ENCODE measurements around the gene CRISPLD2.

Gene CRISPLD2

DNA sequence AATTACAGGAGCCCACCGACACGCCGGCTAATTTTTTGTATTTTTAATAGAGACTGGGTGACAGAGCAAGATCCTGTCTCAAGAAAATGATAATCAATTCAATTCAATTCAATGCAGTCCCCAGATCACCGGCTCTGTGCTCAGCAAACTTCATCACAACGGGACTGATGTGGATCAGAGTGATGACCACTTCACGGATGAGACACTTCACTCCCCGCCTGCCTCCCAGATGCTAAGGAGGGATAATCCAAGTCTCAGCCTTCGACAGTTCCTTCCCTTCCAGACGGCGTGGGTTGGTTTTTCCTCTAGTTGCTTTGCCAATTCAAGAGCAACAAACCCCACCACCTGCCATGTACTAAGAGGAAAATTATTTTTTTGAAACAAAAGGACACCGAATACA lies 97.7 kb downstream of the CRISPLD2 start:
- no peaks in the 10 kb centered on the region for H3K36me3 ChIP-seq (ENCODE audit: control insufficient read depth in 1 of 2, insufficient read depth in 2 of 2, low read length in 2 of 2)
- no peak overlapping the region for H3K9ac ChIP-seq (ENCODE audit: low read depth in 1 of 2, low read length in 2 of 2)
- no peak overlapping the region for H3K4me3 ChIP-seq (ENCODE audit: low read depth in 1 of 2, low read length in 2 of 2)
- H3K4me1 ChIP-seq (ENCODE audit: control insufficient read depth in 1 of 2, insufficient read depth in 2 of 2, low read length in 2 of 2) = peaks cover 0 to 3% of the 10 kb centered on the region in 2 donors
- no peak overlapping the region for H3K27ac ChIP-seq (ENCODE audit: low read depth, low read length)
- no peaks in the 10 kb centered on the region for H3K27me3 ChIP-seq (ENCODE audit: control insufficient read depth in 1 of 2, insufficient read depth in 2 of 2, low read length in 2 of 2)
- no peaks in the 10 kb centered on the region for H3K9me3 ChIP-seq (ENCODE audit: control insufficient read depth in 1 of 2, low read length in 2 of 2)

DNA sequence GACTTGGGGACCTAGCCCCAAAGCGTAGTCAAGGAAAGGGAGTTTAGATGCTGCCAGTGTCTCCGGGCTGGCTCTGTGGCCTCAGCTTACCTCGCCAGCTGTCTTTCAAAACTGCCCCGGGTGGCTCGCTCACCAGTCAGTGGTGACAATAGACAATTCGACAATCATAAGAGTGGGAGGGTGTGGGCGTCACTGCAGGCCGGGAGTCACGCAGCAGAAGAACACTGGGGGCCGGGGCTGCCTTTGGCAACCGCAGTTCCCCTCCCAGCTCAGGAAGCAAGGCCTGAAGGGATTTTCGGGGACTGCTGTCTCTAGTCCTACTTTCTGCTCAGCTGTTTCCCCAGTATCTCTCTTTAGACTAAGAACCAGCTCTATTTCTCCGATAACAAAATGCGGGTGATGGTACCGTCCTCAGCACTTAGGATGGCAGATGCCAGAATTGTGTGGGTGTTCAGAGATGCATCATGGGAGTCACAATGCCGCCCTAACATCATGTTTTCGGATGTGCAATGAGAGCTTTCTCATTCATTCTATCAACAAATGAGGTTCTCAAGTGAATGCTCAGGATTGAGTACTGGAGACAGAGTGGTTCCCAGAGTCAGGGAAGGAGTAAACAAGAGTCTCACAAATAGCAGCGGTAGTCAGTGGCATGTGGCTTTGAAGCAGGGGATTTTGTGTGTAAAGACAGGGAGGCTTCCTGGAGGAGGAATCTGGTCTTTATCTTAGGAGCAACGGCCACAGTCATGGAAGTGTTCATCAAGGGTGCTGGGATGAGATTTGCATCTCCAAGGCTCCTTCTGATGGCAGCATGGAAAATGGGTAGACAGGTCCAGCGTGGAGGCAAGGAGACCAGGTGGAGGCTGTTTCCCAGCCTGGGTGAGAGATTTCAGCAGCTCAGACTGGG lies 98.5 kb downstream of the CRISPLD2 start:
- Histone ChIP-seq H3K36me3 (ENCODE audit: control insufficient read depth in 1 of 2, insufficient read depth in 2 of 2, low read length in 2 of 2) (no peaks in the 10 kb centered on the region), H3K4me1 (ENCODE audit: control insufficient read depth in 1 of 2, insufficient read depth in 2 of 2, low read length in 2 of 2) (peaks cover 0 to 3% of the 10 kb centered on the region in 2 donors), H3K27ac (ENCODE audit: low read depth, low read length) (no peak overlapping the region), H3K27me3 (ENCODE audit: control insufficient read depth in 1 of 2, insufficient read depth in 2 of 2, low read length in 2 of 2) (no peaks in the 10 kb centered on the region), H3K9me3 (ENCODE audit: control insufficient read depth in 1 of 2, low read length in 2 of 2) (no peaks in the 10 kb centered on the region), H3K4me3 (ENCODE audit: low read depth in 1 of 2, low read length in 2 of 2) (no peak overlapping the region), H3K9ac (ENCODE audit: low read depth in 1 of 2, low read length in 2 of 2) (no peak overlapping the region)

GRCh38 chr16:84919269-84919668 lies 99.5 kb downstream of the CRISPLD2 start:
- Histone ChIP-seq H3K27ac (ENCODE audit: low read depth, low read length) (no peak overlapping the region), H3K27me3 (ENCODE audit: control insufficient read depth in 1 of 2, insufficient read depth in 2 of 2, low read length in 2 of 2) (no peaks in the 10 kb centered on the region), H3K9me3 (ENCODE audit: control insufficient read depth in 1 of 2, low read length in 2 of 2) (no peaks in the 10 kb centered on the region), H3K4me1 (ENCODE audit: control insufficient read depth in 1 of 2, insufficient read depth in 2 of 2, low read length in 2 of 2) (peaks cover under 1 to 1% of the 10 kb centered on the region in 2 donors), H3K36me3 (ENCODE audit: control insufficient read depth in 1 of 2, insufficient read depth in 2 of 2, low read length in 2 of 2) (no peaks in the 10 kb centered on the region), H3K9ac (ENCODE audit: low read depth in 1 of 2, low read length in 2 of 2) (no peak overlapping the region), H3K4me3 (ENCODE audit: low read depth in 1 of 2, low read length in 2 of 2) (no peak overlapping the region)

DNA sequence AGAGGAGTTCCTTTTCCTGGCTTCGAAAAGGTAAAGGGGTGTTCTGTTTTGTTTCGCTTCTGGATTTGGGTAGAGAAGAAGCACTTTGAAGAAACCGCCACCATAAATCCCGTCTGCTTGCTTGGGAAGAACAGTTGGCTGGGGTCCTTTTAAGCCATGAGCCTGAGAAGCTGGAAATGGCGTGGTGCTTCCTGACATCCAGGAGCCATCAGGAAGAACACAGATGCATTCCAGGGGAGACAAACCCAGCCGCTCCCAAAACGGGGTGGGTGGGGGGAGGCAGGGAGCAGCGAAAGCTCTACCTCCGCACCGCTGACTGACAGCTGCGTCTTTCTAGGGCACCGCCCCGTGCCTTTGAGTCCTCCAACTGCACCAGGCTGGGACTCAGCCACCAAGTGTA lies 99.9 kb downstream of the CRISPLD2 start:
- H3K9me3 ChIP-seq (ENCODE audit: control insufficient read depth in 1 of 2, low read length in 2 of 2) = no peaks in the 10 kb centered on the region
- no peak overlapping the region for H3K27ac ChIP-seq (ENCODE audit: low read depth, low read length)
- peaks cover 4 to 6% of the 10 kb centered on the region in 2 donors for H3K4me1 ChIP-seq (ENCODE audit: control insufficient read depth in 1 of 2, insufficient read depth in 2 of 2, low read length in 2 of 2)

DNA sequence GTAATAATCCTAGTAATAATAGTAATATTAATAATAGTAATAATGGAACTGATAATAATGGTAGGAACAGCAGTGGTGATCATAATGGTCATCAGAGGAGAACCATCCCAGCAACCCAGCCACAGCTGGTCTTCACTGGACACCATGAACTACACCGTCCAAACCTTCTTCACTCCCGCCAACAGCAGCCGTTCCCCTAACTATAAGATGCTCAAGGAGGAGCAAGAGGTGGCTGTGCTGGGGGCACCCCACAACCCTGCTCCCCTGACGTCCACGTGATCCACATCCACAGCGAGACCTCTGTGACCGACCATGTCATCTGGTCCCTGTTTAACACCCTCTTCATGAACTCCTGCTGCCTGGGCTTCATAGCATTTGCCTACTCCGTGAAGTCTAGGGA lies 100.5 kb downstream of the CRISPLD2 start:
- Histone ChIP-seq H3K4me1 (ENCODE audit: control insufficient read depth in 1 of 2, insufficient read depth in 2 of 2, low read length in 2 of 2) (peaks cover 9 to 12% of the 10 kb centered on the region in 2 donors), H3K4me3 (ENCODE audit: low read depth in 1 of 2, low read length in 2 of 2) (no peak overlapping the region), H3K27ac (ENCODE audit: low read depth, low read length) (no peak overlapping the region), H3K9me3 (ENCODE audit: control insufficient read depth in 1 of 2, low read length in 2 of 2) (no peaks in the 10 kb centered on the region), H3K36me3 (ENCODE audit: control insufficient read depth in 1 of 2, insufficient read depth in 2 of 2, low read length in 2 of 2) (no peaks in the 10 kb centered on the region), H3K9ac (ENCODE audit: low read depth in 1 of 2, low read length in 2 of 2) (no peak overlapping the region), H3K27me3 (ENCODE audit: control insufficient read depth in 1 of 2, insufficient read depth in 2 of 2, low read length in 2 of 2) (no peaks in the 10 kb centered on the region)

More for the DNA sequence above, 99.9 kb downstream of the CRISPLD2 start:
- Histone ChIP-seq H3K9ac (ENCODE audit: low read depth in 1 of 2, low read length in 2 of 2) (no peak overlapping the region), H3K36me3 (ENCODE audit: control insufficient read depth in 1 of 2, insufficient read depth in 2 of 2, low read length in 2 of 2) (no peaks in the 10 kb centered on the region), H3K27me3 (ENCODE audit: control insufficient read depth in 1 of 2, insufficient read depth in 2 of 2, low read length in 2 of 2) (no peaks in the 10 kb centered on the region), H3K4me3 (ENCODE audit: low read depth in 1 of 2, low read length in 2 of 2) (no peak overlapping the region)

DNA sequence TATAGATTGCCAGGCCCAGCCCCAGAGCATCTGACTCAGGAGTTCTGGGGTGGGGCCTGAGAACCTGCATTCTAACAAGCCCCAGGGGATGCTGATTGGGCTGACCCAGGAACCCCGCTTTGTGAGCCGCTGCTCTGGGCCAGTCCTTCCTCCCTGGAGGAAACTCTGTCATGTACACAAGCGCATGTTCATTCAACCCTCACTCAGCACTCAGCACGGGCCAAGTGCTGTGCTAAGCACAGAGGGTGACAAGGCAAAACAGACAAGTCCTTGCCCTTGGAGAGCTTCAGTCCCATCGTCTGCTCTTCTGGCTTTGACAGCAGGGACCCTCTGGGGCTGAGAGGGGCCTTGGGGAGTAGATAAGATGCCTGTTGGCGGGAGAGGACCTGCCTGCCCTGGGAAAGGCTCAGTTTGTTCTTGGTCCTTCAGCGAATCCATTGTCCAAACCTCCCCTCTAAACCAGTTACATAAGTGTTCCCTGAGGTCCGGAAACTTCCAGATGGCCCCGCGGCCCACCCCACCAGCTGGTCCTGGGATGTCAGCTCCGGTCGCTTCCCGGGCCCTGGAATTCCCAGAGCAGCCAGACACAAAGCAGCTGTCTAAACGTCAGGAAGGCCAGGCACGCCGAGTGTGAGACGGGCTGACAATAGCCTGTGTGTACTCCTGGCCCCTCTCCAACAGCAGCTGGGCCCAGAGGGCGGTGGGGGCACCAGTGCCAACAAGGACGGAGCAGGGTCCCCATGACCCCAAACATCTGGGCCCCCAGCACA lies 102.8 kb downstream of the CRISPLD2 start:
- H3K9me3 ChIP-seq (ENCODE audit: control insufficient read depth in 1 of 2, low read length in 2 of 2) = no peaks in the 10 kb centered on the region
- H3K9ac ChIP-seq (ENCODE audit: low read depth in 1 of 2, low read length in 2 of 2) = no peak overlapping the region
- H3K27ac ChIP-seq (ENCODE audit: low read depth, low read length) = peak overlapping the region; percentile 63
- H3K4me3 ChIP-seq (ENCODE audit: low read depth in 1 of 2, low read length in 2 of 2) = no peak overlapping the region
- H3K4me1 ChIP-seq (ENCODE audit: control insufficient read depth in 1 of 2, insufficient read depth in 2 of 2, low read length in 2 of 2) = peaks cover 9 to 12% of the 10 kb centered on the region in 2 donors
- H3K36me3 ChIP-seq (ENCODE audit: control insufficient read depth in 1 of 2, insufficient read depth in 2 of 2, low read length in 2 of 2) = no peaks in the 10 kb centered on the region
- H3K27me3 ChIP-seq (ENCODE audit: control insufficient read depth in 1 of 2, insufficient read depth in 2 of 2, low read length in 2 of 2) = no peaks in the 10 kb centered on the region

GRCh38 chr16:84924331-84925091 lies 104.7 kb downstream of the CRISPLD2 start:
- Histone ChIP-seq H3K9me3 (ENCODE audit: control insufficient read depth in 1 of 2, low read length in 2 of 2) (no peaks in the 10 kb centered on the region), H3K27me3 (ENCODE audit: control insufficient read depth in 1 of 2, insufficient read depth in 2 of 2, low read length in 2 of 2) (no peaks in the 10 kb centered on the region), H3K9ac (ENCODE audit: low read depth in 1 of 2, low read length in 2 of 2) (no peak overlapping the region), H3K4me1 (ENCODE audit: control insufficient read depth in 1 of 2, insufficient read depth in 2 of 2, low read length in 2 of 2) (peaks cover 10 to 18% of the 10 kb centered on the region in 2 donors), H3K4me3 (ENCODE audit: low read depth in 1 of 2, low read length in 2 of 2) (peak overlapping the region in 1 of 2 donors; percentile 41), H3K27ac (ENCODE audit: low read depth, low read length) (no peak overlapping the region), H3K36me3 (ENCODE audit: control insufficient read depth in 1 of 2, insufficient read depth in 2 of 2, low read length in 2 of 2) (no peaks in the 10 kb centered on the region)

GRCh38 chr16:84925092-84925772 lies 105.4 kb downstream of the CRISPLD2 start:
- Histone ChIP-seq H3K27me3 (ENCODE audit: control insufficient read depth in 1 of 2, insufficient read depth in 2 of 2, low read length in 2 of 2) (no peaks in the 10 kb centered on the region), H3K4me3 (ENCODE audit: low read depth in 1 of 2, low read length in 2 of 2) (peak overlapping the region in 1 of 2 donors; percentile 41), H3K9ac (ENCODE audit: low read depth in 1 of 2, low read length in 2 of 2) (no peak overlapping the region), H3K4me1 (ENCODE audit: control insufficient read depth in 1 of 2, insufficient read depth in 2 of 2, low read length in 2 of 2) (peaks cover 17 to 18% of the 10 kb centered on the region in 2 donors), H3K9me3 (ENCODE audit: control insufficient read depth in 1 of 2, low read length in 2 of 2) (no peaks in the 10 kb centered on the region), H3K27ac (ENCODE audit: low read depth, low read length) (no peak overlapping the region), H3K36me3 (ENCODE audit: control insufficient read depth in 1 of 2, insufficient read depth in 2 of 2, low read length in 2 of 2) (no peaks in the 10 kb centered on the region)

DNA sequence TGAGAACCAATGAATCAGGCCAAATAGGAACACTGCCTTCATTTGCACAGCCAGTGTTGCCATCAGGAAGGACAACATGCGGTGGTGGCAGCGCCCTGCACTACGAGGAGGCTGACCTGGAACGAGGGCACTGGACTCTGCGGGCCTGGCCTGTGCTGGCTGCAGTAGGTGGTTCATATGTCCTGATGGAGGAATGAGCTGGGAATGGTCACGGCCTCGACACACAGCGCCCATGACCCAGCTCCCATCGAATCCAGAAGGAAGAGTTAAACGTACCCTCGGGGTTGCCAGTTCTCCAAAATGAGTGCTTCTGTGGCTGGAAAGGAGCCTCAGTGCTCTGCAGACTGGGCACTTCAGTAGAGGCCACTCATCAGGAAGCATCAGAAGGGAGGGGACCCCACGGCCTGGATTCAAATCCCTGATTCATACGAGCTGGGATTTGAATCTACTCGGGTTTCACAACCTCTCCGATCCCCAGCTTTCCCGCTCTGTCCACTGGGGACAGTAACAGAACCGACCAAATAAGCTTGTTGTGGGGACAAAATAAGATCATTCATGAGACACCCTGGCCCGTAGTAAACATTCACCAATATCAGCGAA lies 106.1 kb downstream of the CRISPLD2 start:
- Histone ChIP-seq H3K4me1 (ENCODE audit: control insufficient read depth in 1 of 2, insufficient read depth in 2 of 2, low read length in 2 of 2) (peaks cover 18% of the 10 kb centered on the region in 2 donors), H3K27ac (ENCODE audit: low read depth, low read length) (no peak overlapping the region)

More for the DNA sequence above, 106.1 kb downstream of the CRISPLD2 start:
- Histone ChIP-seq H3K36me3 (ENCODE audit: control insufficient read depth in 1 of 2, insufficient read depth in 2 of 2, low read length in 2 of 2) (no peaks in the 10 kb centered on the region), H3K9ac (ENCODE audit: low read depth in 1 of 2, low read length in 2 of 2) (no peak overlapping the region), H3K27me3 (ENCODE audit: control insufficient read depth in 1 of 2, insufficient read depth in 2 of 2, low read length in 2 of 2) (no peaks in the 10 kb centered on the region), H3K4me3 (ENCODE audit: low read depth in 1 of 2, low read length in 2 of 2) (no peak overlapping the region), H3K9me3 (ENCODE audit: control insufficient read depth in 1 of 2, low read length in 2 of 2) (no peaks in the 10 kb centered on the region)

Measured in duodenal mucosa (tissue), 2 donors.